GM12872 (cell line): ENCODE measurements around the gene ZNG1A.
"Not testable (repeated sequence)": the region's sequence is repeated elsewhere in the genome, so short reads cannot be mapped to it uniquely, and the experiment has no call there.

Experiments
- CTCF ChIP-seq: IDR thresholded peaks from 3 replicates; pipeline ENCODE4 v1.5.1; 2011; ENCODE audit warnings: low read depth, mild to moderate bottlenecking, low read length, moderate library complexity; ENCODE audit not compliant: insufficient read depth

Gene ZNG1A

GRCh38 chr9:211557-211956 lies 32.7 kb upstream of the ZNG1A start:
- TF ChIP-seq CTCF = no peak

GRCh38 chr9:211036-211435 lies 32.2 kb upstream of the ZNG1A start:
- TF ChIP-seq CTCF = no peak

- no peak for TF ChIP-seq CTCF
Measured at GRCh38 chr9:209143-209758, 30.4 kb upstream of the ZNG1A start.

GRCh38 chr9:206481-206880 lies 27.6 kb upstream of the ZNG1A start:
- no peak for TF ChIP-seq CTCF

GRCh38 chr9:117995-118467 lies 60.8 kb downstream of the ZNG1A start, which contains the start of gene FOXD4:
FOXD4 (minus strand) TSS chr9:118417; CDS start chr9:118119, 298 bp downstream.
- TF ChIP-seq CTCF = not testable (repeated sequence)
